GM23338 (cell line): ENCODE data around the gene NPW. TPM values are rescaled to one million over a fixed set of nuclear protein-coding genes. Genes with fewer than 3 reads are reported as not detected.

Experiments
- ATAC-seq: fragments of 200-7000 bp; cut with Tn5 transposase; 3 replicates; pipeline ENCODE4 v1.9.1; 2020
- DNase-seq: peaks from one replicate; pipeline ENCODE4 v3.0.0-alpha.2; 2015; ENCODE audit warnings: low spot score
- H2AFZ ChIP-seq: fragments of 200-600 bp; sonication (generic); 2 replicates; pipeline ENCODE4 v1.8.0; 2016; ENCODE audit warnings: antibody characterized with exemption, mild to moderate bottlenecking, moderate library complexity
- H3F3A ChIP-seq: fragments of 200-600 bp; sonication (generic); replicated peaks from 2 replicates; pipeline ENCODE4 v1.8.0; 2017; ENCODE audit warnings: antibody characterized with exemption, mixed run types, low read depth
- H3K27ac ChIP-seq: fragments of 200-600 bp; sonication (generic); 2 replicates; pipeline ENCODE4 v1.6.1; 2016; ENCODE audit warnings: low read depth
- H3K27me3 ChIP-seq: fragments of 200-600 bp; sonication (generic); 2 replicates; pipeline ENCODE4 v1.8.0; 2016; ENCODE audit warnings: mild to moderate bottlenecking, mixed run types, moderate library complexity; ENCODE audit not compliant: insufficient read depth
- H3K36me3 ChIP-seq: fragments of 200-600 bp; sonication (generic); 2 replicates; pipeline ENCODE4 v1.8.0; 2016; ENCODE audit warnings: mild to moderate bottlenecking; ENCODE audit not compliant: insufficient read depth
- H3K4me1 ChIP-seq: fragments of 200-600 bp; sonication (generic); 2 replicates; pipeline ENCODE4 v1.8.0; 2016; ENCODE audit warnings: mild to moderate bottlenecking, moderate library complexity; ENCODE audit not compliant: insufficient read depth
- H3K4me2 ChIP-seq: fragments of 200-600 bp; sonication (generic); 2 replicates; pipeline ENCODE4 v1.7.1; 2017; ENCODE audit warnings: mixed run types
- H3K4me3 ChIP-seq: fragments of 200-600 bp; sonication (generic); 2 replicates; pipeline ENCODE4 v1.6.1; 2016; ENCODE audit warnings: mixed run types
- H3K79me2 ChIP-seq: fragments of 200-600 bp; sonication (generic); replicated peaks from 2 replicates; pipeline ENCODE4 v1.8.0; 2017; ENCODE audit warnings: mild to moderate bottlenecking; ENCODE audit not compliant: insufficient read depth
- H3K9me2 ChIP-seq: fragments of 200-600 bp; sonication (generic); 2 replicates; pipeline ENCODE4 v1.8.0; 2017; ENCODE audit not compliant: insufficient read depth
- H4K20me1 ChIP-seq: fragments of 200-600 bp; sonication (generic); replicated peaks from 2 replicates; pipeline ENCODE4 v1.8.0; 2017; ENCODE audit warnings: mild to moderate bottlenecking; ENCODE audit not compliant: insufficient read depth
- H3K27ac Mint-ChIP-seq: 2 replicates; pipeline ENCODE4 v1.8.0; 2020; ENCODE audit warnings: inconsistent platforms, mild to moderate bottlenecking, moderate library complexity, mixed read lengths
- H3K27me3 Mint-ChIP-seq: 3 replicates; pipeline ENCODE4 v1.8.0; 2022; ENCODE audit warnings: low read depth, mild to moderate bottlenecking, moderate library complexity, mixed read lengths, inconsistent platforms; ENCODE audit not compliant: insufficient read depth, poor library complexity
- H3K36me3 Mint-ChIP-seq: 3 replicates; pipeline ENCODE4 v1.8.0; 2021; ENCODE audit warnings: low read depth, mild to moderate bottlenecking, inconsistent platforms, moderate library complexity, mixed read lengths
- H3K4me1 Mint-ChIP-seq: 3 replicates; pipeline ENCODE4 v1.8.0; 2020; ENCODE audit warnings: mild to moderate bottlenecking, inconsistent platforms, mixed read lengths
- H3K4me3 Mint-ChIP-seq: 3 replicates; pipeline ENCODE4 v1.8.0; 2021; ENCODE audit warnings: moderate library complexity, mild to moderate bottlenecking, inconsistent platforms, mixed read lengths
- H3K9me3 Mint-ChIP-seq: 3 replicates; pipeline ENCODE4 v1.8.0; 2020; ENCODE audit warnings: moderate library complexity, mild to moderate bottlenecking, inconsistent platforms, mixed read lengths
- CREB1 ChIP-seq: fragments of 250-450 bp; sonication (Bioruptor Pico); IDR thresholded peaks from 2 replicates; pipeline ENCODE4 v1.5.0; 2020; ENCODE audit warnings: low read depth, mild to moderate bottlenecking, moderate library complexity
- EZH2 ChIP-seq: fragments of 200-600 bp; sonication (generic); IDR thresholded peaks from one replicate; pipeline ENCODE4 v1.8.0; 2017; ENCODE audit warnings: antibody characterized with exemption, mild to moderate bottlenecking, low read depth; ENCODE audit not compliant: unreplicated experiment
- EZH2phosphoT487 ChIP-seq: fragments of 200-600 bp; sonication (generic); IDR thresholded peaks from one replicate; pipeline ENCODE4 v1.8.1; 2018; ENCODE audit warnings: antibody characterized with exemption; ENCODE audit not compliant: unreplicated experiment
- JUNB ChIP-seq: IDR thresholded peaks from one replicate; pipeline ENCODE4 v1.6.1; 2016; ENCODE audit warnings: antibody characterized with exemption; ENCODE audit not compliant: unreplicated experiment
- NANOG ChIP-seq: IDR thresholded peaks from 2 replicates; pipeline ENCODE4 v1.6.1; 2016; ENCODE audit warnings: antibody characterized with exemption, borderline replicate concordance
- POLR2AphosphoS5 ChIP-seq: IDR thresholded peaks from 2 replicates; pipeline ENCODE4 v1.6.1; 2016; ENCODE audit warnings: antibody characterized with exemption, low read depth
- REST ChIP-seq: IDR thresholded peaks from one replicate; pipeline ENCODE4 v1.6.1; 2018; ENCODE audit warnings: antibody characterized with exemption; ENCODE audit not compliant: unreplicated experiment
- STAT1 ChIP-seq: IDR thresholded peaks from one replicate; pipeline ENCODE4 v1.6.1; 2016; ENCODE audit warnings: antibody characterized with exemption; ENCODE audit not compliant: unreplicated experiment
- ZNF114 ChIP-seq: fragments of 250-450 bp; sonication (Bioruptor Pico); IDR thresholded peaks from 2 replicates; pipeline ENCODE4 v1.5.0; 2020; ENCODE audit warnings: mild to moderate bottlenecking, moderate library complexity
- ZNF331 ChIP-seq: fragments of 250-450 bp; sonication (Bioruptor Pico); IDR thresholded peaks from 2 replicates; pipeline ENCODE4 v1.5.0; 2020; ENCODE audit warnings: low read depth, mild to moderate bottlenecking, moderate library complexity
- polyA plus RNA-seq: library from polyadenylated mRNA; unstranded; fragments of >200 nt; fragmentation: Nextera tagmentation; extraction: Ambion mirVana; gene quantifications from 2 replicates; pipeline ENCODE4 v1.2.1, GENCODE V29; 2016
- total RNA-seq: library from RNA; depleted of rRNA; stranded (reverse); fragments of >200 nt; shearing (Covaris generic); gene quantifications from 2 replicates; pipeline ENCODE4 v1.2.3, GENCODE V29; 2014
- TF ChIP-seq, protein P1 (sequence below): IDR thresholded peaks from 2 replicates; pipeline ENCODE4 v1.6.1; 2016; ENCODE audit warnings: antibody characterized with exemption

NPW gene
- total and polyA plus RNA-seq, 2 experiments from 2014 or later = 4.5 to 37.6 TPM

GRCh38 chr16:1976951-1977874 is 42.4 kb upstream of the NPW start:
- Mint-ChIP-seq H3K4me1 (peaks cover 17% of the 10 kb centered on the region), H3K4me3 (no peak overlapping the region), H3K9me3 (no peaks in the 10 kb centered on the region), H3K27ac (no peak overlapping the region), H3K36me3 (peaks cover 13% of the 10 kb centered on the region), H3K27me3 (peaks cover 33% of the 10 kb centered on the region)
- no peak overlapping the region for H3K4me2 ChIP-seq
- peaks cover 16% of the 10 kb centered on the region for H3K79me2 ChIP-seq
- DNase-seq (no peak), ATAC-seq (no peak)
- H3K9me2 ChIP-seq = no peaks in the 10 kb centered on the region
- no peak overlapping the region for H3K4me3 ChIP-seq
- H3K27ac ChIP-seq = no peak overlapping the region
- H3F3A ChIP-seq = peaks cover 13% of the 10 kb centered on the region; the same call in 1 of the 2 replicates
- TF ChIP-seq POLR2AphosphoS5 = no peak
- TF ChIP-seq EZH2phosphoT487 = no peak
- TF ChIP-seq EZH2 = no peak
- no peak overlapping the region for H2AFZ ChIP-seq
- peaks cover 26% of the 10 kb centered on the region for H3K27me3 ChIP-seq
- H3K36me3 ChIP-seq = no peaks in the 10 kb centered on the region
- H4K20me1 ChIP-seq = no peaks in the 10 kb centered on the region; the same call in 1 of the 2 replicates
- peaks cover 21% of the 10 kb centered on the region for H3K4me1 ChIP-seq

DNA sequence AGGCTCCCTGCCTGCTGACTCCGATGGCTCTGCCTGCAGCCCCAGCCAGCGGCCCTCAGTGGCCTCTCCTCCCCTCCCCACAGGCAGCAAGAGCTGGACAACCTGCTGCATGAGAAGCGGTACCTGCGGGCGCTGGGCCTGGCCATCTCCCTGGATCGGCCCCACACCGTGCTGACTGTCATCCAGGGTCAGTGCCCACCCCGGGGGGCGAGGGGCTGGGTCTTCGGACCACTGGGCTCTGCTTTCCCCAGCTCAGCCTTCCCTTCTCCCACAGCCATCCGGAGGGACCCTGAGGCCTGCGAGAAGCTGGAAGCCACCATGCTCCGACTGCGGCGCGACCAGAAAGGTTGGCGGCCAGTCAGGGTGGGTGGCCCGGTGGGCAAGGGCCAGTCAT is 41.7 kb upstream of the NPW start:
- H3K4me2 ChIP-seq = no peak overlapping the region
- no peaks in the 10 kb centered on the region for H3K9me2 ChIP-seq
- H4K20me1 ChIP-seq = no peaks in the 10 kb centered on the region; the same call in none of the 2 replicates
- H3K36me3 ChIP-seq = no peaks in the 10 kb centered on the region
- peaks cover 9% of the 10 kb centered on the region for H3K79me2 ChIP-seq
- Mint-ChIP-seq H3K9me3 (no peaks in the 10 kb centered on the region), H3K27ac (no peak overlapping the region), H3K27me3 (peaks cover 37% of the 10 kb centered on the region), H3K4me3 (no peak overlapping the region), H3K36me3 (peaks cover 12% of the 10 kb centered on the region), H3K4me1 (peaks cover 17% of the 10 kb centered on the region)
- H3K4me3 ChIP-seq = no peak overlapping the region
- no peak for ATAC-seq
- no peak overlapping the region for H2AFZ ChIP-seq
- TF ChIP-seq POLR2AphosphoS5 (no peak), EZH2phosphoT487 (no peak), CREB1 (no peak)
- no peak for DNase-seq
- peaks cover 32% of the 10 kb centered on the region for H3K27me3 ChIP-seq
- H3F3A ChIP-seq = peaks cover 18% of the 10 kb centered on the region
- H3K4me1 ChIP-seq = peaks cover 18% of the 10 kb centered on the region
- H3K27ac ChIP-seq = no peak overlapping the region

DNA sequence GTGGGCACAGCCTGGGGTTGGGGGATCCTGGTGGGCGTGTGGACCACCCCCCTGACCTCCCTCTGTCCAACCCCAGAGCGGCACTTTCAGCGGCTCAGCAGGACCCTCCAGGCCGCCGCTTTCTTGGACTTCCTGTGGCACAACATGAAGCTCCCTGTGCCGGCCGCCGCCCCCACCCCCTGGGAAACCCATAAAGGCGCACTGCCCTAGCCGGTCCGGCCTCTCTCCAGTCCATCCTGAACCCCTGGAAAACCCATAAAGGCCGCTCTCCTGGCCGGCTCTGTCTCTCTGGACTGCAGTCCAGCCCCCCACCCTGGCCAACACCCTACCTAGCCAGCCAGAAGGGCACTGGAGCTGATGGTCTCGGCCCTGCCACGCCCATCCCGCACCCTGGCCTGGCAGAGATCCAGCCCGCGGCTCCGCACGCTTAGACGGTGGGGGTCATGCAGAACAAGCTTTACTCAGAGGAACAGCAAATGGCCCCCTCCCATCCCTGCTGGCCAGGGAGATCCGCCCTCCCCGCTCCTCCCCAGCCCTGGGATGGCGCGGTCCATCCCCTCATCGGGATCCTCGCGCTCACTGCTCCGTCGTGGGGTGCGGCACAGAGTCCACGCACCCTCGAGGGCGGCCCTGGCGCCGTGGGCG is 41.0 kb upstream of the NPW start:
- ATAC-seq (peak; percentile 10), DNase-seq (peak; percentile 59)
- Histone ChIP-seq H3K4me2 (peak overlapping the region; percentile 89), H3K79me2 (peaks cover 2% of the 10 kb centered on the region), H3K4me1 (peaks cover 16% of the 10 kb centered on the region), H3K27ac (no peak overlapping the region), H4K20me1 (no peaks in the 10 kb centered on the region; the same call in none of the 2 replicates), H3K36me3 (no peaks in the 10 kb centered on the region), H3K4me3 (peak overlapping the region; percentile 68), H2AFZ (no peak overlapping the region), H3K27me3 (peaks cover 36% of the 10 kb centered on the region), H3K9me2 (no peaks in the 10 kb centered on the region), H3F3A (peaks cover 23% of the 10 kb centered on the region)
- Mint-ChIP-seq H3K9me3 (no peaks in the 10 kb centered on the region), H3K36me3 (peaks cover 11% of the 10 kb centered on the region; the same call in 2 of the 3 replicates), H3K4me3 (peak overlapping the region; percentile 38; the same call in 2 of the 3 replicates), H3K27me3 (peaks cover 44% of the 10 kb centered on the region), H3K27ac (no peak overlapping the region), H3K4me1 (peaks cover 19% of the 10 kb centered on the region)
- TF ChIP-seq ZNF114 (no peak), ZNF331 (CRISPR knock-in tag) (no peak), EZH2phosphoT487 (no peak), STAT1 (no peak), REST (no peak), JUNB (no peak), POLR2AphosphoS5 (no peak), NANOG (no peak)
- TF ChIP-seq, protein P1, sequence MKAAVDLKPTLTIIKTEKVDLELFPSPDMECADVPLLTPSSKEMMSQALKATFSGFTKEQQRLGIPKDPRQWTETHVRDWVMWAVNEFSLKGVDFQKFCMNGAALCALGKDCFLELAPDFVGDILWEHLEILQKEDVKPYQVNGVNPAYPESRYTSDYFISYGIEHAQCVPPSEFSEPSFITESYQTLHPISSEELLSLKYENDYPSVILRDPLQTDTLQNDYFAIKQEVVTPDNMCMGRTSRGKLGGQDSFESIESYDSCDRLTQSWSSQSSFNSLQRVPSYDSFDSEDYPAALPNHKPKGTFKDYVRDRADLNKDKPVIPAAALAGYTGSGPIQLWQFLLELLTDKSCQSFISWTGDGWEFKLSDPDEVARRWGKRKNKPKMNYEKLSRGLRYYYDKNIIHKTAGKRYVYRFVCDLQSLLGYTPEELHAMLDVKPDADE = no peak
